ENCODE results near the gene BOLL.
A peak's percentile ranks its signal among the peaks of the same experiment; 100 is the strongest.
"Not testable (repeated sequence)": the region's sequence is repeated elsewhere in the genome, so short reads cannot be mapped to it uniquely, and the experiment has no call there.

The BOLL gene

DNA sequence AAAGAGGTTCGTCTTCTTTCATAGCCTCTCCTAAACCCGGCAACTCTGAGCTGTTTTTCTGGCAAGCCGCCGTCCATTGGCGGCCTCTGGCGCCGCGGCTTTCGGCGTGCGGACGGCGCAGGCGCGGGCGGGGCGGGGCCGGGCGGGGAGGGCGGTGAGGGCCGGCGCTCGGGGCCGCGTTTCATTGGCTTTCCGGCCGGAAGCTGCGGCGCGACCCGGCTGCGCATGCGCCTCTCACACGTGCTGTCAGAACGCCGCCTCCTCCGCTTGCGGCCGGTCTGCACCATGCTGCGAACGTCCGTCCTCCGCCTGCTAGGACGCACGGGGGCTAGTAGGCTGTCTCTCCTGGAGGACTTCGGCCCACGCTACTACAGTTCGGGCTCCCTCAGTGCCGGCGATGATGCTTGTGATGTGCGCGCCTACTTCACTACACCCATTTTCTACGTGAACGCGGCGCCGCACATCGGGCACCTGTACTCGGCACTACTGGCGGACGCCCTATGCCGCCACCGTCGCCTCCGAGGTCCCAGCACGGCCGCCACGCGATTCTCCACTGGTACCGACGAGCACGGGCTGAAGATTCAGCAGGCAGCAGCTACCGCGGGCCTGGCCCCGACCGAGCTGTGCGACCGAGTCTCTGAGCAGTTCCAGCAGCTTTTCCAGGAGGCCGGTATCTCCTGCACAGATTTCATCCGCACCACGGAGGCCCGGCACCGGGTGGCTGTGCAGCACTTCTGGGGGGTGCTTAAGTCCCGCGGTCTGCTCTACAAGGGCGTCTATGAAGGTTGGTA is 79.8 kb downstream of the BOLL start, which contains the start of gene MARS2:
Gene MARS2, plus strand, starts transcription at position 249 of the 791 bp plus-strand sequence. Its CDS starts 37 bp downstream, at position 286.
- DNase-seq: peak; percentile 96

DNA sequence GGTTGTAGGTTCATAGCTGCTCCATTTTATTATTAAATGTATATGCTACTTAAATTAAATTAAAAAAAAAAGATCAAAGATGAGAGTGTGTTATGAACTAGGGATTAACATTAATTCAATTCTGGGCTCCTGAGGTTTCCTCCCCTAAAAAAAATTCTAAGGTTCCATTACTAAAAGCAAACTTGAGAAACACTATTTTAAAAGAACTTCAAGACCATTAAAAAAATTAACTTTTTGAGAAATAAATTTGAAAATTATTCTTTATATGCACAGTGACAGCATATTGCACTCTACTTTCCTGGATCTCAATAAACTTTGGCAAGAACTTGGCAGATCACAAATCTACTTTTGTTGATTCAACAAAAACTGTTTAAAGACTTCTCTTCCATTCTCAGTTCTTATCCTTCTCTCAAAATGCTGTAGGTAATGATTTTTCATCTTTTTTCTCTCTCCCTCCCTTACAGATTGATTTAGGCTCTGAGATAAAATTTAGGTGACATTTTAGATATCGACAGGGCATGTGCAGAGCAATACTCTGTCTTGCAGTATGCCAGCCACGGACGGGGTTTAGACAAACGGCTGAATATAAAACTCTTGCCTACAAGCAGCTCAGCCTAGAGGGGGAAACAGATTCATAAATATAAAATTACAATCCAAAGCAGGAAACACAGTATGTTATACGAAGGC is 80.5 kb downstream of the BOLL start:
- DNase-seq: no peak

DNA sequence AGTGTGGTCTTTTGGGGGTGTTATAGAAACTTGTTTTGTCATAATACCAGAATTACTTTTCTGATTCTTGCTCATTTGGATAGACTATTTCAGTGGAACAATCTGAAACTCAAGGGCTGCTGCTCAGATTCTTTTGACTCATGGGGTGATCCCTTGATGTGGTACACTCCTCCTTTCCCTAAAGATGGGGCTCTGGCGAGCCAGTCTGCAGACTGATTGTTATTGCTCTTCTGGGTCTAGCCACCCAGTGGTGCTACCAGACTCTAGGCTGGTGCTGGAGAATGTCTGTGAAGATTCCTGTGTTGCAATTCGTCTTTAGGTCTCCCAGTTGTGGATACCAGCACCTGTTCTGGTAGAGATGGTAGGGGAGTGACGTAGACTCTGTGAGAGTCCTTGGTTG is 84.2 kb downstream of the BOLL start:
- DNase-seq: no peak

DNA sequence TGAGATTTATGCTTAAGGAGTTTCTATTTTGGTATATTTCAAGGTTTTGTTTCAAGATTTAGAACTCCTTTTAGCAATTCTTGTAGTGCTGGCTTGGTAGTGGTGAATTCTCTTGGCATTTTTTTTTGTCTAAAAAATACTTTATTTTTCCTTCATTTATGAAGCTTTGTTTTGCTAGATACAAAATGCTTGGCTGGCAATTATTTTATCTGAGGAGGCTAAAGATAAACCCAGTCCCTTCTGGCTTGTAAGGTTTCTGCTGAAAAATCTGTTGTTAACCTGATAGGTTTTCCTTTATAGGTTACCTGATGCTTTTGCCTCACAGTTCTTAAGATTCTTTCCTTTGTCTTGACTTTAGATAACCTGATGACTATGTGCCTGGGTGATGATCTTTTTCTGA is 85.4 kb downstream of the BOLL start:
- not testable (repeated sequence) for DNase-seq

DNA sequence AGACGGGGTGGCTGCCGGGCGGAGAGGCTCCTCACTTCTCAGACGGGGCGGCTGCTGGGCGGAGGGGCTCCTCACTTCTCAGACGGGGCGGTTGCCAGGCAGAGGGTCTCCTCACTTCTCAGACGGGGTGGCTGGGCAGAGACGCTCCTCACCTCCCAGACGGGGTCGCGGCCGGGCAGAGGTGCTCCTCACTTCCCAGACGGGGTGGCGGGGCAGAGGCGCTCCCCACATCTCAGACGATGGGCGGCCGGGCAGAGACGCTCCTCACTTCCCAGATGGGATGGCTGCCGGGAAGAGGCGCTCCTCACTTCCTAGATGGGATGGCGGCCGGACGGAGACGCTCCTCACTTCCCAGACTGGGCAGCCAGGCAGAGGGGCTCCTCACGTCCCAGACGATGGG is 88.5 kb downstream of the BOLL start:
- DNase-seq: not testable (repeated sequence)

DNA sequence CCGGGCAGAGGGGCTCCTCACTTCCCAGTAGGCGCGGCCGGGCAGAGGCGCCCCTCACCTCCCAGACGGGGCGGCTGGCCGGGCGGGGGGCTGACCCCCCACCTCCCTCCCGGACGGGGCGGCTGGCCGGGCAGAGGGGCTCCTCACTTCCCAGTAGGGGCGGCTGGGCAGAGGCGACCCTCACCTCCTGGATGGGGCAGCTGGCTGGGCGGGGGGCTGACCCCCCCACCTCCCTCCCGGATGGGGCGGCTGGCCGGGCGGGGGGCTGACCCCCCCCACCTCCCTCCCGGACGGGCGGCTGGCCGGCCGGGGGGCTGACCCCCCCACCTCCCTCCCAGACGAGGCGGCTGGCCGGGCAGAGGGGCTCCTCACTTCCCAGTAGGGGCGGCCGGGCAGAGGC is 89.1 kb downstream of the BOLL start:
- DNase-seq: not testable (repeated sequence)

DNA sequence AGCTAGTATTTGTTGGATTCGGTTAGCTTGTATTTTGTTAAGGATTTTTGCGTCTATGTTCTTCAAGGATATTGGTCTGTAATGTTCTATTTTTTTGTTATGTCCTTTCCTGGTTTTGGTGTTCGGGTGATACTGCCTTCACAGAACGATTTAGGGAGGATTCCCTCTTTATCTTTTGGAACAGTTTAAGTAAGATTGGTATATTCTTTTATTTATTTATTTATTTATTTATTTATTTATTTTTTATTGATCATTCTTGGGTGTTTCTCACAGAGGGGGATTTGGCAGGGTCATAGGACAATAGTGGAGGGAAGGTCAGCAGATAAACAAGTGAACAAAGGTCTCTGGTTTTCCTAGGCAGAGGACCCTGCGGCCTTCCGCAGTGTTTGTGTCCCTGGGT is 89.9 kb downstream of the BOLL start:
- not testable (repeated sequence) for DNase-seq

DNA sequence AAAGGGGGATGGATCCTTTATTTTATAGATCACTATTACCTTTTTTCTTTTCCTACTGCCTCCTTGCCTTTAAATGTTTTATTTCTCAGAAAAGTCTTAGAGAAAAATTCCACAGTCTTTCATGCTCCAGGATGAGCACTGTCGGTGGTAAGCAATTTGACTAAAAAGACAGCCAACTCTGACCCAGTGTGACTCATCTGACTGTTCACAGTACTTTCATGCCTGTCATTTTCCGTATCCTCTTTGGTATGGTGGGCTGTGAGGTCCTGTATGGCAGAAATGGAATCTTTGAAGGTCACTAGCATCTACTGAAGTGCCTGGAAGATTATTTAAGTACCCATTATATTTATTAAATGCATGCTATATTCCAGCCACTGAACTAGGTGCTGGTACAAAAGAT is 107.6 kb downstream of the BOLL start:
- DNase-seq: no peak

DNA sequence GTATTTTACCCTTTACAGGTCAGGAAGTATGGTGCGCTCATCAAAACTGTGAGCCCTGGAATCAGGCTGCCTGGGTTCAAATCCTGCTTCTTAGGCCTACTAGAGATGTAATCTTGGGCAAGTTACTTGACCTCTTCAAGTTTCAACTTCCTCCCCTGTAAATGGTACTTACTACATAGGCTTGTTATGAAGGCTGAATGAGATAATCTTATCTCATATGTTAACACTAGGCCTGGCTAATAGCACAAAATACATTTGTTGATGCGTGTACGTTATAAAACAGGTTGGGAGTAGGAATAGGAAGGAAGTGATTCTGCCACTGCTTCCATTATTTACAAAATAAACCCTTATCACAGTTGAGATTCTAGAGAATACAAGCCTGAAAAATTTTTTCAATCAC is 108.1 kb downstream of the BOLL start:
- DNase-seq: no peak

All from CD4-positive, alpha-beta T cell treated with Interleukin-17A for 4 hours (primary cell).